CD14-positive monocyte (primary cell): ENCODE data around the gene DNAH9. TPM values are rescaled to one million over a fixed set of nuclear protein-coding genes. Genes with fewer than 3 reads are reported as not detected.

Experiments used
- DNase-seq, 3 donors: peaks; one replicate each; pipeline ENCODE4 v3.0.0-alpha.2; 2011 to 2022
- H2AFZ ChIP-seq: 2 replicates; pipeline ENCODE4 v1.6.0; 2012; ENCODE audit warnings: mild to moderate bottlenecking, low read depth, low read length, inconsistent platforms; ENCODE audit not compliant: insufficient read depth, poor library complexity, severe bottlenecking
- H3K27ac ChIP-seq, 2 donors: 1 replicate in 1 of 2; 2 replicates in 1 of 2; pipeline ENCODE4 v1.5.1; 2012 to 2013; ENCODE audit warnings: low read length in 2 of 2, control low read depth in 1 of 2, inconsistent platforms in 1 of 2, low read depth in 1 of 2, mild to moderate bottlenecking in 1 of 2
- H3K27me3 ChIP-seq, 2 donors: one replicate each; pipeline versions ENCODE4 v1.6.0 to v1.6.1; 2011 to 2013; ENCODE audit warnings: low read length in 2 of 2; ENCODE audit not compliant: control insufficient read depth in 2 of 2, insufficient read depth in 2 of 2
- H3K36me3 ChIP-seq, 2 donors: replicated peaks in 1 of 2; 1 replicate in 1 of 2; 2 replicates in 1 of 2; pipeline versions ENCODE4 v1.5.1 to v1.6.1; 2012 to 2013; ENCODE audit warnings: low read length in 2 of 2, control low read depth in 1 of 2, inconsistent platforms in 1 of 2, mild to moderate bottlenecking in 1 of 2; ENCODE audit not compliant: insufficient read depth in 2 of 2, control insufficient read depth in 1 of 2
- H3K4me1 ChIP-seq, 2 donors: 1 replicate in 1 of 2; 2 replicates in 1 of 2; pipeline versions ENCODE4 v1.5.1 to v1.6.1; 2012 to 2013; ENCODE audit warnings: low read length in 2 of 2, control low read depth in 1 of 2, inconsistent platforms in 1 of 2, mild to moderate bottlenecking in 1 of 2, moderate library complexity in 1 of 2; ENCODE audit not compliant: insufficient read depth in 2 of 2, control insufficient read depth in 1 of 2
- H3K4me2 ChIP-seq: replicated peaks from 2 replicates; pipeline ENCODE3; 2012; ENCODE audit warnings: low read length, moderate library complexity, mild to moderate bottlenecking; ENCODE audit not compliant: poor library complexity, severe bottlenecking; ENCODE audit errors: extremely low read depth
- H3K4me3 ChIP-seq, 3 experiments: fragments of 200-600 bp in 1 of 3; sonication (generic) in 1 of 3; replicated peaks in 1 of 3; 1 replicate in 2 of 3; 2 replicates in 1 of 3; pipeline ENCODE4 v1.5.1; 2011 to 2013; ENCODE audit warnings: low read length in 3 of 3, mild to moderate bottlenecking in 3 of 3, control low read depth in 2 of 3, low read depth in 2 of 3, inconsistent platforms in 1 of 3, moderate library complexity in 1 of 3
- H3K79me2 ChIP-seq: 2 replicates; pipeline ENCODE4 v1.6.0; 2012; ENCODE audit warnings: mild to moderate bottlenecking, control low read depth, inconsistent platforms, low read length, moderate library complexity; ENCODE audit not compliant: insufficient read depth
- H3K9ac ChIP-seq: 2 replicates; pipeline ENCODE4 v1.6.0; 2017; ENCODE audit warnings: low read length, mild to moderate bottlenecking; ENCODE audit not compliant: insufficient read depth, poor library complexity, severe bottlenecking
- H3K9me3 ChIP-seq, 2 donors: replicated peaks in 1 of 2; 1 replicate in 1 of 2; 2 replicates in 1 of 2; pipeline versions ENCODE4 v1.5.1 to v1.6.1; 2012 to 2013; ENCODE audit warnings: low read length in 2 of 2, control low read depth in 1 of 2; ENCODE audit not compliant: control insufficient read depth in 1 of 2, insufficient read depth in 1 of 2
- H4K20me1 ChIP-seq: 2 replicates; pipeline ENCODE4 v1.6.0; 2012; ENCODE audit warnings: mild to moderate bottlenecking, low read length, control low read depth, moderate library complexity; ENCODE audit not compliant: insufficient read depth
- H3K27ac Mint-ChIP-seq, 7 donors: one replicate each; pipeline ENCODE4 v1.8.0; 2020; ENCODE audit warnings: mild to moderate bottlenecking in 7 of 7, mixed read lengths in 7 of 7, moderate library complexity in 6 of 7, inconsistent platforms in 2 of 7
- H3K27me3 Mint-ChIP-seq, 3 donors: one replicate each; pipeline ENCODE4 v1.8.0; 2021 to 2022; ENCODE audit warnings: low read depth in 3 of 3, mild to moderate bottlenecking in 3 of 3, mixed read lengths in 3 of 3, moderate library complexity in 3 of 3, inconsistent platforms in 1 of 3
- H3K36me3 Mint-ChIP-seq, 2 donors: one replicate each; pipeline ENCODE4 v1.8.0; 2020; ENCODE audit warnings: mixed read lengths in 2 of 2, inconsistent platforms in 1 of 2, mild to moderate bottlenecking in 1 of 2
- H3K4me1 Mint-ChIP-seq: one replicate; pipeline ENCODE4 v1.8.0; 2020; ENCODE audit warnings: mild to moderate bottlenecking, mixed read lengths
- H3K4me3 Mint-ChIP-seq, 2 donors: one replicate each; pipeline ENCODE4 v1.8.0; 2020; ENCODE audit warnings: mild to moderate bottlenecking in 2 of 2, mixed read lengths in 2 of 2, moderate library complexity in 1 of 2
- H3K9me3 Mint-ChIP-seq, 7 donors: one replicate each; pipeline ENCODE4 v1.8.0; 2020 to 2022; ENCODE audit warnings: mixed read lengths in 7 of 7, mild to moderate bottlenecking in 6 of 7, moderate library complexity in 6 of 7, inconsistent platforms in 2 of 7
- CTCF ChIP-seq: fragments of 200-600 bp; IDR thresholded peaks from one replicate; pipeline ENCODE4 v1.8.0; 2022; ENCODE audit warnings: antibody characterized with exemption, mild to moderate bottlenecking
- WGBS: methylation state at CpG from one replicate; pipeline ENCODE4 v1.1.5; 2013; ENCODE audit warnings: missing lambda C conversion rate; ENCODE audit not compliant: insufficient coverage; 5-methylcytosine and 5-hydroxymethylcytosine counted together
- intact Hi-C, 2 donors: fragments of 100-400 bp; cut with micrococcal nuclease; formaldehyde crosslinking; loops; one replicate each; pipeline versions ENCODE4 v1.15.0 to v1.15.1; 2023
- polyA plus RNA-seq, 3 donors: library from polyadenylated mRNA; depleted of rRNA in 1 of 3; unstranded in 2 of 3; stranded (reverse) in 1 of 3; fragments of 300-500 nt in 2 of 3; fragments of >200 nt in 1 of 3; fragmentation: Illumina TruSeq in 2 of 3; gene quantifications; 1 replicate in 2 of 3; 2 replicates in 1 of 3; pipeline ENCODE4 v1.2.3, GENCODE V29; 2012 to 2021

Gene DNAH9
- polyA plus RNA-seq, 3 donors, result not detected

- H3K27ac ChIP-seq, result no peak overlapping the region
- H3K4me2 ChIP-seq, result no peak overlapping the region
- no peaks in the 10 kb centered on the region for H3K79me2 ChIP-seq
- no peaks in the 10 kb centered on the region for H3K9me3 ChIP-seq
- no CpG with 5 or more reads among the region's 4 CpGs for WGBS
- Mint-ChIP-seq H3K36me3 (peaks cover 62 to 69% of the 10 kb centered on the region in 2 donors), H3K27me3 (no peaks in the 10 kb centered on the region), H3K27ac (peak overlapping the region in 2 of 7 donors; percentile 0 to 14), H3K4me3 (no peak overlapping the region), H3K4me1 (peaks cover 6% of the 10 kb centered on the region), H3K9me3 (peaks cover 0 to 5% (median 0%) of the 10 kb centered on the region in 7 donors)
- peaks cover 5% of the 10 kb centered on the region for H4K20me1 ChIP-seq
- no peak overlapping the region for H3K4me3 ChIP-seq
- H3K9ac ChIP-seq, result no peak overlapping the region
- no peak for TF ChIP-seq CTCF
- DNase-seq, result no peak
- peaks cover 33 to 75% of the 10 kb centered on the region in 2 donors for H3K36me3 ChIP-seq
- H2AFZ ChIP-seq, result no peak overlapping the region
- no peaks in the 10 kb centered on the region for H3K27me3 ChIP-seq
- intact Hi-C loops, result no loop called here
- H3K4me1 ChIP-seq, result no peaks in the 10 kb centered on the region
Observed at GRCh38 chr17:11981862-11982261, 383.6 kb downstream of the DNAH9 start.

GRCh38 chr17:11986179-11986941 lies 388.1 kb downstream of the DNAH9 start:
- Histone ChIP-seq H3K4me2 (no peak overlapping the region), H3K9me3 (no peaks in the 10 kb centered on the region), H3K9ac (no peak overlapping the region), H4K20me1 (peaks cover 8% of the 10 kb centered on the region), H3K4me3 (no peak overlapping the region), H3K27me3 (no peaks in the 10 kb centered on the region), H3K4me1 (no peaks in the 10 kb centered on the region), H3K36me3 (peaks cover 35 to 90% of the 10 kb centered on the region in 2 donors), H3K79me2 (no peaks in the 10 kb centered on the region), H3K27ac (no peak overlapping the region), H2AFZ (no peak overlapping the region)
- Mint-ChIP-seq H3K4me1 (peaks cover 6% of the 10 kb centered on the region), H3K27me3 (peaks cover 0 to 1% (median 0%) of the 10 kb centered on the region in 3 donors), H3K4me3 (no peak overlapping the region), H3K27ac (no peak overlapping the region), H3K36me3 (peaks cover 71 to 78% of the 10 kb centered on the region in 2 donors), H3K9me3 (peaks cover 0 to 2% (median 0%) of the 10 kb centered on the region in 7 donors)
- intact Hi-C loops, result no loop called here
- no CpG with 5 or more reads among the region's 4 CpGs for WGBS
- TF ChIP-seq CTCF, result no peak
- DNase-seq, result no peak
